Activated CD8-positive, alpha-beta T cell treated with anti-CD3 and anti-CD28 coated beads for 36 hours (primary cell): Measurements from ENCODE around the gene RBBP4. TPM values are rescaled to one million over a fixed set of nuclear protein-coding genes. Genes with fewer than 3 reads are reported as not detected.
A peak's percentile ranks its signal among the peaks of the same experiment; 100 is the strongest.

Source experiments
- ATAC-seq: fragments of 200-7000 bp; cut with Tn5 transposase; one replicate; pipeline ENCODE4 v1.10.0; 2021; ENCODE audit warnings: mild to moderate bottlenecking, moderate library complexity
- CTCF ChIA-PET: fragments of 350-600 bp; sonication (Branson Sonifier 250); formaldehyde crosslinking; loops from one replicate; lab custom pipeline; 2021; ENCODE audit warnings: antibody characterized with exemption; lab: Charles Lee
- POLR2A ChIA-PET: fragments of 350-600 bp; sonication (Branson Sonifier 250); formaldehyde crosslinking; loops from one replicate; lab custom pipeline; 2021; ENCODE audit warnings: antibody characterized with exemption; lab: Charles Lee
- DNase-seq: peaks from one replicate; pipeline ENCODE4 v3.0.0-alpha.2; 2020
- H3K27ac Mint-ChIP-seq: one replicate; pipeline ENCODE4 v1.8.0; 2021; ENCODE audit warnings: mild to moderate bottlenecking, mixed read lengths
- H3K27me3 Mint-ChIP-seq: one replicate; pipeline ENCODE4 v1.8.0; 2021; ENCODE audit warnings: mixed read lengths
- H3K36me3 Mint-ChIP-seq: one replicate; pipeline ENCODE4 v1.8.0; 2021; ENCODE audit warnings: low read depth, mixed read lengths
- H3K4me1 Mint-ChIP-seq: one replicate; pipeline ENCODE4 v1.8.0; 2021; ENCODE audit warnings: low read depth, mixed read lengths
- H3K4me3 Mint-ChIP-seq: one replicate; pipeline ENCODE4 v1.8.0; 2021; ENCODE audit warnings: mild to moderate bottlenecking, moderate library complexity, mixed read lengths
- H3K9me3 Mint-ChIP-seq: one replicate; pipeline ENCODE4 v1.8.0; 2021; ENCODE audit warnings: mixed read lengths
- intact Hi-C: fragments of 100-400 bp; cut with micrococcal nuclease; formaldehyde crosslinking; loops from one replicate; pipeline ENCODE4 v1.10.0; 2022
- total RNA-seq, 2 experiments: library from RNA; stranded (reverse); gene quantifications; one replicate each; pipeline ENCODE4 v1.2.3, GENCODE V29; 2021
- TF ChIP-seq, protein P1 (sequence below): fragments of 200-600 bp; IDR thresholded peaks from one replicate; pipeline ENCODE4 v1.8.0; 2022; ENCODE audit warnings: antibody characterized with exemption, mild to moderate bottlenecking

Gene RBBP4
- total RNA-seq, 2 experiments from 2014 or later = 308 to 318 TPM

- peaks cover 32% of the 10 kb centered on the region for H3K4me1 Mint-ChIP-seq
- ChIA-PET CTCF (interaction anchor here (1.0 to 1.7 kb wide), 2 partner anchors 55 to 130 kb away, joined by 3 to 8 read pairs; no protein-coding TSS in a partner anchor), POLR2A (interaction anchor here (0.8 to 3.1 kb wide), 13 partner anchors 8 to 256 kb away, joined by 3 to 17 read pairs (median 4); partner anchors contain the start of genes BSDC1, S100PBP and YARS1)
- peak within 1 kb of the TSS; percentile 99 for H3K4me3 Mint-ChIP-seq
- peak; percentile 79 for ATAC-seq
- TF ChIP-seq, protein P1, sequence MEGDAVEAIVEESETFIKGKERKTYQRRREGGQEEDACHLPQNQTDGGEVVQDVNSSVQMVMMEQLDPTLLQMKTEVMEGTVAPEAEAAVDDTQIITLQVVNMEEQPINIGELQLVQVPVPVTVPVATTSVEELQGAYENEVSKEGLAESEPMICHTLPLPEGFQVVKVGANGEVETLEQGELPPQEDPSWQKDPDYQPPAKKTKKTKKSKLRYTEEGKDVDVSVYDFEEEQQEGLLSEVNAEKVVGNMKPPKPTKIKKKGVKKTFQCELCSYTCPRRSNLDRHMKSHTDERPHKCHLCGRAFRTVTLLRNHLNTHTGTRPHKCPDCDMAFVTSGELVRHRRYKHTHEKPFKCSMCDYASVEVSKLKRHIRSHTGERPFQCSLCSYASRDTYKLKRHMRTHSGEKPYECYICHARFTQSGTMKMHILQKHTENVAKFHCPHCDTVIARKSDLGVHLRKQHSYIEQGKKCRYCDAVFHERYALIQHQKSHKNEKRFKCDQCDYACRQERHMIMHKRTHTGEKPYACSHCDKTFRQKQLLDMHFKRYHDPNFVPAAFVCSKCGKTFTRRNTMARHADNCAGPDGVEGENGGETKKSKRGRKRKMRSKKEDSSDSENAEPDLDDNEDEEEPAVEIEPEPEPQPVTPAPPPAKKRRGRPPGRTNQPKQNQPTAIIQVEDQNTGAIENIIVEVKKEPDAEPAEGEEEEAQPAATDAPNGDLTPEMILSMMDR = no peak
- DNase-seq = peak; percentile 92
- no peaks in the 10 kb centered on the region for H3K9me3 Mint-ChIP-seq
- H3K27ac Mint-ChIP-seq = peak within 1 kb of the TSS; percentile 100
- no peaks in the 10 kb centered on the region for H3K27me3 Mint-ChIP-seq
- intact Hi-C loops = no loop called here
- H3K36me3 Mint-ChIP-seq = peaks cover 45% of the 10 kb centered on the region
Measured at GRCh38 chr1:32650248-32650751, 708 bp upstream of the RBBP4 start, which contains the start of gene ZBTB8OS. TSS of gene ZBTB8OS (minus strand) at chr1:32650550. CDS start at chr1:32650529, 21 bp downstream.

GRCh38 chr1:32651461-32652073, 559 bp downstream of the RBBP4 start:
- peak overlapping the region; percentile 99 for H3K4me3 Mint-ChIP-seq
- POLR2A ChIA-PET = interaction anchor here (0.7 to 3.1 kb wide), 15 partner anchors 8 to 257 kb away, joined by 3 to 17 read pairs (median 4); partner anchors contain the start of genes BSDC1, S100PBP and YARS1

GRCh38 chr1:32652244-32652962, 1.4 kb downstream of the RBBP4 start:
- Mint-ChIP-seq H3K27ac (peak overlapping the region; percentile 100), H3K27me3 (no peaks in the 10 kb centered on the region), H3K4me3 (peak overlapping the region; percentile 99), H3K4me1 (peaks cover 43% of the 10 kb centered on the region), H3K36me3 (peaks cover 58% of the 10 kb centered on the region), H3K9me3 (no peaks in the 10 kb centered on the region)
- CTCF ChIA-PET = no interaction called here
- intact Hi-C loops = no loop called here
- POLR2A ChIA-PET = interaction anchor here (0.6 to 3.1 kb wide), 3 partner anchors 13 to 437 kb away, joined by 3 to 17 read pairs (median 7); partner anchors contain the start of genes S100PBP and YARS1
- DNase-seq (no peak), ATAC-seq (no peak)
- TF ChIP-seq, protein P1 = no peak

More at GRCh38 chr1:32651461-32652073, 559 bp downstream of the RBBP4 start:
- peaks cover 40% of the 10 kb centered on the region for H3K4me1 Mint-ChIP-seq
- DNase-seq = no peak
- ATAC-seq = peak; percentile 0
- no peaks in the 10 kb centered on the region for H3K27me3 Mint-ChIP-seq
- no peaks in the 10 kb centered on the region for H3K9me3 Mint-ChIP-seq
- peak overlapping the region; percentile 100 for H3K27ac Mint-ChIP-seq
- peaks cover 53% of the 10 kb centered on the region for H3K36me3 Mint-ChIP-seq
- intact Hi-C loops = no loop called here
- CTCF ChIA-PET = interaction anchor here (0.7 to 1.7 kb wide), 3 partner anchors 54 to 131 kb away, joined by 3 to 8 read pairs (median 4); no protein-coding TSS in a partner anchor
- TF ChIP-seq, protein P1 = no peak

DNA sequence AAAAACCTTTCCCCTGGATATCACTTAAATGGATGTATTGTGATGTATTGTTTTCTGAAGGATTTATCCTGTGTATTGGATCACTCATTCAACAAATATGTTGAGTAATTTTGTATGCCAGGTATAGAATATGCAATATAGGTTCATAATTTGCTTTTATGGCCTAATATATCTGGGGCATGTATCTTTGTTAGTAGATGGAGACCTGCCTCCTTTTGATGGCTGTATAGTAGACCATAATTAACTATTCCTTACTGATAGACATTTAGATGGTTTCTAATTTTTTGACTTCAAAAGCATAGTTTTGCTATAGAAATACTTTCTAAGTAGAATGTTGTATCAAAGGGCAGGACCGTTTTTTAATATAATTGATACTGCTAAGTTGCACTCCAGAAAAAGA, 8.6 kb downstream of the RBBP4 start:
- TF ChIP-seq, protein P1 = no peak
- intact Hi-C loops = no loop called here
- ChIA-PET POLR2A (interaction anchor here (1.0 to 1.9 kb wide), 2 partner anchors 9 to 18 kb away, joined by 3 to 5 read pairs; partner anchors contain the start of gene RBBP4), CTCF (interaction anchor here (1.5 kb wide), 1 partner anchor 139 kb away, joined by 3 read pairs; no protein-coding TSS in a partner anchor)
- Mint-ChIP-seq H3K27ac (no peak overlapping the region), H3K36me3 (peaks cover 66% of the 10 kb centered on the region), H3K9me3 (no peaks in the 10 kb centered on the region), H3K27me3 (no peaks in the 10 kb centered on the region), H3K4me1 (peaks cover 34% of the 10 kb centered on the region), H3K4me3 (no peak overlapping the region)
- DNase-seq (no peak), ATAC-seq (no peak)
